ENCODE data around the gene MYOM1.

DNA sequence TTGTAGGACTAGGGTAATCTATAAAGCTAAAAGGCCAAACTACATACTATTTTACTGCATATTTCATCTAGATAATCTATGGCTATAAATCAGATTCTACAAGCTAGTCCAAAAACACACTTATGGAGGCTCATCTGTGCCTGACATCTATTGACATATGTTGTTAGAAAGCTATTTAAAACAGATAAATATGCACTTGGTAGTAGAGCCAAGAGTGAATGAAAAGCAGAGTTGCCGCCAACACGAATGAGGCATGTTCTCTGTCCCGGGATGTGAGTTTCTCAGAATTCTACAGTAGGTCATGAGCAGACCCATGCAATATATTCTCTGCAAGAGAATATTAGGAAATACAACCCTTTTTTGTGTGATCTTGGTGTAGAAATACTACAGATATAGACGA is 140.1 kb downstream of the MYOM1 start:
- TF ChIP-seq, protein P1, sequence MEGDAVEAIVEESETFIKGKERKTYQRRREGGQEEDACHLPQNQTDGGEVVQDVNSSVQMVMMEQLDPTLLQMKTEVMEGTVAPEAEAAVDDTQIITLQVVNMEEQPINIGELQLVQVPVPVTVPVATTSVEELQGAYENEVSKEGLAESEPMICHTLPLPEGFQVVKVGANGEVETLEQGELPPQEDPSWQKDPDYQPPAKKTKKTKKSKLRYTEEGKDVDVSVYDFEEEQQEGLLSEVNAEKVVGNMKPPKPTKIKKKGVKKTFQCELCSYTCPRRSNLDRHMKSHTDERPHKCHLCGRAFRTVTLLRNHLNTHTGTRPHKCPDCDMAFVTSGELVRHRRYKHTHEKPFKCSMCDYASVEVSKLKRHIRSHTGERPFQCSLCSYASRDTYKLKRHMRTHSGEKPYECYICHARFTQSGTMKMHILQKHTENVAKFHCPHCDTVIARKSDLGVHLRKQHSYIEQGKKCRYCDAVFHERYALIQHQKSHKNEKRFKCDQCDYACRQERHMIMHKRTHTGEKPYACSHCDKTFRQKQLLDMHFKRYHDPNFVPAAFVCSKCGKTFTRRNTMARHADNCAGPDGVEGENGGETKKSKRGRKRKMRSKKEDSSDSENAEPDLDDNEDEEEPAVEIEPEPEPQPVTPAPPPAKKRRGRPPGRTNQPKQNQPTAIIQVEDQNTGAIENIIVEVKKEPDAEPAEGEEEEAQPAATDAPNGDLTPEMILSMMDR (IDR thresholded peaks at IDR 0.05), result no peak
- no peak for TF ChIP-seq POLR2A (IDR thresholded peaks at IDR 0.05)
